Stomach (tissue), 9 donors: Measurements from ENCODE around the gene PRDX4. TPM values are rescaled to one million over a fixed set of nuclear protein-coding genes. Genes with fewer than 3 reads are reported as not detected.
A peak's percentile ranks its signal among the peaks of the same experiment; 100 is the strongest.

Experiments
- DNase-seq, 2 donors: peaks; one replicate each; pipeline versions ENCODE4 v3.0.0 to v3.0.0-alpha.2; 2013 to 2019
- H3K27ac ChIP-seq, 5 donors: fragments of 200-600 bp in 4 of 5; sonication (generic) in 4 of 5; one replicate each; pipeline ENCODE4 v1.5.1; 2013 to 2019; ENCODE audit warnings: mild to moderate bottlenecking in 1 of 5, moderate library complexity in 1 of 5
- H3K27me3 ChIP-seq, 3 donors: fragments of 200-600 bp; sonication (generic); one replicate each; pipeline ENCODE4 v1.5.1; 2017 to 2019; ENCODE audit warnings: mixed run types in 1 of 3
- H3K36me3 ChIP-seq, 4 donors: fragments of 200-600 bp; sonication (generic); 1 replicate in 3 of 4; 2 replicates in 1 of 4; pipeline ENCODE4 v1.5.1; 2016 to 2019
- H3K4me1 ChIP-seq, 4 donors: fragments of 200-600 bp; sonication (generic); one replicate each; pipeline ENCODE4 v1.5.1; 2016 to 2019
- H3K4me3 ChIP-seq, 4 donors: fragments of 200-600 bp; sonication (generic) in 3 of 4; one replicate each; pipeline ENCODE4 v1.5.1; 2016 to 2019; ENCODE audit warnings: mild to moderate bottlenecking in 1 of 4
- H3K9me3 ChIP-seq, 4 donors: fragments of 200-600 bp; sonication (generic); one replicate each; pipeline ENCODE4 v1.5.1; 2016 to 2019
- EP300 ChIP-seq: sonication (generic); formaldehyde crosslinking; IDR thresholded peaks from one replicate; pipeline ENCODE4 v1.6.1; 2017; ENCODE audit warnings: antibody characterized with exemption
- POLR2A ChIP-seq, 4 donors: fragments of 450-650 bp; IDR thresholded peaks; one replicate each; pipeline ENCODE4 v1.6.1; 2016; ENCODE audit warnings: antibody characterized with exemption in 4 of 4, control low read depth in 2 of 4, mild to moderate bottlenecking in 1 of 4, moderate library complexity in 1 of 4
- POLR2AphosphoS5 ChIP-seq, 3 donors: sonication (generic); formaldehyde crosslinking; IDR thresholded peaks; one replicate each; pipeline ENCODE4 v1.6.1; 2016; ENCODE audit warnings: antibody characterized with exemption in 3 of 3
- WGBS, 5 donors: extraction: QIAGEN DNeasy Blood & Tissue Kit in 3 of 5; methylation state at CpG; one replicate each; pipeline versions ENCODE4 v1.1.5 to v1.1.7; 2013 to 2018; 5-methylcytosine and 5-hydroxymethylcytosine counted together
- intact Hi-C: fragments of 100-400 bp; cut with DNase I; formaldehyde crosslinking; loops from one replicate; pipeline ENCODE4 v1.15.1; 2023; ENCODE audit warnings: low total_unique reads
- polyA plus RNA-seq, 3 donors: library from polyadenylated mRNA; stranded (reverse); fragments of 200-250 nt; gene quantifications; one replicate each; pipeline ENCODE4 v1.2.3, GENCODE V29; 2013
- total RNA-seq, 5 donors: library from RNA; depleted of rRNA; stranded (reverse); fragments of >200 nt; gene quantifications; one replicate each; pipeline versions ENCODE4 v1.1.0 to v1.2.3, GENCODE V29; 2014 to 2016
- TF ChIP-seq, protein P1 (sequence below), 7 experiments: fragments of 450-650 bp in 4 of 7; fragments of 200-600 bp in 3 of 7; sonication (generic) in 3 of 7; IDR thresholded peaks; one replicate each; pipeline ENCODE4 v1.5.1; 2016 to 2019; ENCODE audit warnings: antibody characterized with exemption in 7 of 7, control low read depth in 2 of 7, mild to moderate bottlenecking in 1 of 7
- donor health status: healthy with polysubstance abuse.
- donor health status: Bipolar disorder and iron deficiency.
- donor health status: healthy.

PRDX4 gene
- total and polyA plus RNA-seq, 8 donors = 8.2 to 143 (median 77.7) TPM

GRCh38 chrX:23637187-23637586 is 30.1 kb upstream of the PRDX4 start:
- 88 to 98% (median 96%) methylated on average over 3 to 4 of the region's 4 CpGs; no CpG with 5 or more reads in 1 of the 5 donors for WGBS, 5 donors
- H3K36me3 ChIP-seq = no peaks in the 10 kb centered on the region
- no peaks in the 10 kb centered on the region for H3K4me1 ChIP-seq
- H3K27ac ChIP-seq = no peak overlapping the region
- intact Hi-C loops = no loop called here
- H3K9me3 ChIP-seq = peaks cover 0 to 15% (median 2%) of the 10 kb centered on the region in 4 donors
- TF ChIP-seq EP300 = no peak
- no peak overlapping the region for H3K4me3 ChIP-seq
- H3K27me3 ChIP-seq = no peaks in the 10 kb centered on the region
- DNase-seq = no peak

DNA sequence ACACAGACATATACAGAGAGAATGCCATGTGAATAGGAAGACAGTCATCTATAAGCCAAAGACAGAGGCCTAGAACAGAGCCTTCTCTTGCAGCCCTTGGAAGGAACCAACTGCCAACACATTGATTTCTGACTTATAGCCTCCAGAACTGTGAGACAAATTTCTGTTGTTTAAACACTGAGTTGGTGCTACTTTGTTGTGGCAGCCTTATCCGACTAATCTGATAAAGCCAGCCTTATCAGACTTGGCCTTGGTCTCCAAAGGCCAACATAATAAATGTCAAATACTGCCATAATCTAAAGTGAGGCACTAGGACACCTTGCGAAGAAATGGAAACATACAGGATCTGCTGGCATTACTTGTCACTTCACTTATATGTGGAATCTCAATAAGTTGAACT is 24.3 kb upstream of the PRDX4 start:
- 27 to 61% (median 41%) methylated on average over 2 of the region's 2 CpGs for WGBS, 5 donors
- H3K9me3 ChIP-seq = peaks cover 0 to 15% (median 2%) of the 10 kb centered on the region in 4 donors

DNA sequence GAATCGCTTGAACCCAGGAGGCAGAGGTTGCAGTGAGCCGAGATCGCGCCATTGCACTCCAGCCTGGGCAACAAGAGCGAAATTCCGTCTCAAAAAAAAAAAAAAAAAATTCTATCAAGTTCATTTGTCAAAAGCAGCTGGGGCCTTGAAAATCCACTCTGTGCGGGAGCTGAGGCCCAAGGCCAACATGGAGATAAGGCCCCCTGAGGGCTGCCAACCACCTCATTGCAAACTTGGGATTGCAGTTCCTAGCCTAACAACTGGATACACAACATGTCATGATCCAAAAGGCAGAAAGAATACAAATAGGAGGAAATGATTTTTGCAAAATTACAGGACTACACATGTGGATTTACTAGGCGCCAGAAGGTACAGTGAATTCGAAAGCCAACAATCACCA is 22.5 kb upstream of the PRDX4 start:
- Histone ChIP-seq H3K36me3 (no peaks in the 10 kb centered on the region), H3K27ac (no peak overlapping the region), H3K9me3 (peaks cover 0 to 12% (median 2%) of the 10 kb centered on the region in 4 donors), H3K4me3 (no peak overlapping the region), H3K4me1 (no peaks in the 10 kb centered on the region), H3K27me3 (no peaks in the 10 kb centered on the region)
- DNase-seq = no peak
- intact Hi-C loops = no loop called here
- TF ChIP-seq POLR2A (IDR thresholded peaks at IDR 0.05) (no peak), EP300 (no peak), POLR2AphosphoS5 (IDR thresholded peaks at IDR 0.05) (no peak)
- TF ChIP-seq, protein P1, sequence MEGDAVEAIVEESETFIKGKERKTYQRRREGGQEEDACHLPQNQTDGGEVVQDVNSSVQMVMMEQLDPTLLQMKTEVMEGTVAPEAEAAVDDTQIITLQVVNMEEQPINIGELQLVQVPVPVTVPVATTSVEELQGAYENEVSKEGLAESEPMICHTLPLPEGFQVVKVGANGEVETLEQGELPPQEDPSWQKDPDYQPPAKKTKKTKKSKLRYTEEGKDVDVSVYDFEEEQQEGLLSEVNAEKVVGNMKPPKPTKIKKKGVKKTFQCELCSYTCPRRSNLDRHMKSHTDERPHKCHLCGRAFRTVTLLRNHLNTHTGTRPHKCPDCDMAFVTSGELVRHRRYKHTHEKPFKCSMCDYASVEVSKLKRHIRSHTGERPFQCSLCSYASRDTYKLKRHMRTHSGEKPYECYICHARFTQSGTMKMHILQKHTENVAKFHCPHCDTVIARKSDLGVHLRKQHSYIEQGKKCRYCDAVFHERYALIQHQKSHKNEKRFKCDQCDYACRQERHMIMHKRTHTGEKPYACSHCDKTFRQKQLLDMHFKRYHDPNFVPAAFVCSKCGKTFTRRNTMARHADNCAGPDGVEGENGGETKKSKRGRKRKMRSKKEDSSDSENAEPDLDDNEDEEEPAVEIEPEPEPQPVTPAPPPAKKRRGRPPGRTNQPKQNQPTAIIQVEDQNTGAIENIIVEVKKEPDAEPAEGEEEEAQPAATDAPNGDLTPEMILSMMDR (IDR thresholded peaks at IDR 0.05) = no peak
- 70 to 89% (median 74%) methylated on average over 4 to 9 of the region's 9 CpGs for WGBS, 5 donors

More for the DNA sequence above, 24.3 kb upstream of the PRDX4 start:
- intact Hi-C loops = no loop called here
- Histone ChIP-seq H3K36me3 (no peaks in the 10 kb centered on the region), H3K27ac (no peak overlapping the region), H3K4me3 (no peak overlapping the region), H3K4me1 (no peaks in the 10 kb centered on the region), H3K27me3 (no peaks in the 10 kb centered on the region)
- TF ChIP-seq, protein P1 (IDR thresholded peaks at IDR 0.05) = no peak
- no peak for DNase-seq

DNA sequence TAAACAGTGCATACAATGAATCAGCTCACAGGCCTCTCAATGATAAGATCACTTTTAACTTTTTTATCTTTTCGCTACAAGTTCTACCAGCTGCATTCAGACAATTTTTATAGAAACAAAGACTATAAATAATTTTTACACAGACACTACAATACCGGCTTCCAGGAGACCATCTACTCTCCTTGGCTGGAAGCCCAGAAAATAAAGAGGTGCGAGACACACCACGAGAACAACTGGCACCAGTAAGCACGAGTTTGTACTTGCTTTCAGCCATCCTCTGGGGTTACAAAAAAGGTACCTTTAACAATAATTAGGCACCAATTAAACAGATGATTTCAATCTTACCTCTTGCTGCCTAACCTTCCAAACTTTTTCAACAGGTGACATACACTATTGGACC is 11.2 kb upstream of the PRDX4 start:
- peaks cover 0 to 5% (median 0%) of the 10 kb centered on the region in 3 donors for H3K27me3 ChIP-seq
- no peak overlapping the region for H3K27ac ChIP-seq
- H3K4me1 ChIP-seq = no peaks in the 10 kb centered on the region
- no peaks in the 10 kb centered on the region for H3K36me3 ChIP-seq
- H3K9me3 ChIP-seq = no peaks in the 10 kb centered on the region
- DNase-seq = peak in 1 of 2 donors; percentile 12
- no peak overlapping the region for H3K4me3 ChIP-seq
- TF ChIP-seq POLR2A (IDR thresholded peaks at IDR 0.05) = no peak
- TF ChIP-seq EP300 = no peak
- no peak for TF ChIP-seq POLR2AphosphoS5 (IDR thresholded peaks at IDR 0.05)
- TF ChIP-seq, protein P1 (IDR thresholded peaks at IDR 0.05) = no peak
- intact Hi-C loops = no loop called here
- WGBS, 5 donors = 26 to 56% (median 34%) methylated on average over 5 of the region's 5 CpGs

DNA sequence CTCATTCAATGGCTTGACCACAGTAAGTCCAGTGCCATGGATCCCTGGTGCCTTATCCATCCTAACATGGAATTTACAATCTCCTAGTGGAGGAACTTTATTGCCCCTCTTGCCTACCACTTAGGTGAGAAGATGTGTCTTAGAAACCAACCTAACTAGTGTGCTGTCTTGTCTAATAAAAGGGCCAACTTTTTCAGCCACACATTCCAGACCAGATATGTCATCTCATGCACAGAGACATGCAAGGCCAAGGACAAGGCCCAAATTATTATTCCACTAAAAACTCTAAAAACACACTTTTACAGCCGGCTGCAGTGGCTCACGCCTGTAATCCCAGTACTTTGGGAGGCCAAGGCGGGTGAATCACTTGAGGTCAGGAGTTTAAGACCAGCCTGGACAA is 10.6 kb upstream of the PRDX4 start:
- DNase-seq = no peak
- WGBS, 5 donors = 59 to 90% (median 80%) methylated on average over 1 to 3 of the region's 3 CpGs
- intact Hi-C loops = no loop called here
- no peak for TF ChIP-seq POLR2A (IDR thresholded peaks at IDR 0.05)
- TF ChIP-seq, protein P1 (IDR thresholded peaks at IDR 0.05) = no peak
- no peak for TF ChIP-seq POLR2AphosphoS5 (IDR thresholded peaks at IDR 0.05)
- no peak for TF ChIP-seq EP300
- Histone ChIP-seq H3K9me3 (no peaks in the 10 kb centered on the region), H3K4me3 (no peak overlapping the region), H3K27ac (no peak overlapping the region), H3K36me3 (no peaks in the 10 kb centered on the region), H3K27me3 (peaks cover 0 to 5% (median 0%) of the 10 kb centered on the region in 3 donors), H3K4me1 (no peaks in the 10 kb centered on the region)
